ENCODE measurements around the gene PHYHD1.

DNA sequence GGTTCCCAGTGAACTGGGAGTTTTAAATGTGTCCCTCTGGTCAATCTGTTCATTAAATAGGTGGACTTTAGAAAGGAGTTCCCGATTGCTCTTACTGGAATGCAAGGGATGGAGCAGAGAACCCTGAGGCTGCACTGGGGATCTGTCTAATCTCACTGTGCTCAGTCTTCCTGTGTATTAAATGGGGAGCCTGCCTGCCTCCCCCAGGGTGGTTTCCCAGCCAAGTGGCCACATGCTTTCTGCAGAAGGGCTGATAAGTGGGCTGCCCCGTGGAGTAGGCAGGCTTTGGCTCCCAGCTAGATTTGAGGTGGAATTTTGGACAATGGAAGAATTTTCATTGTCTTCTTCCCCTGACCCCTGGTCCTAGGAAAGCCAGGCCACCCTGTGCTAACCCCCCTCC lies 14.0 kb upstream of the PHYHD1 start:
- TF ChIP-seq POLR2AphosphoS5 (IDR thresholded peaks at IDR 0.05; ENCODE audit: low read depth, low read length), result no peak
- TF ChIP-seq POLR2A (IDR thresholded peaks at IDR 0.05; ENCODE audit: low read depth, low read length), result no peak

All from GM12892 (cell line).